IPS-20b (cell line): ENCODE data around the gene RIMBP2.

Source experiments
- H3K27ac ChIP-seq: one replicate; pipeline ENCODE4 v1.5.1; 2013; ENCODE audit warnings: low read length
- H3K27me3 ChIP-seq: 2 replicates; pipeline ENCODE4 v1.6.1; 2013; ENCODE audit warnings: mild to moderate bottlenecking, low read length, inconsistent platforms; ENCODE audit not compliant: insufficient read depth
- H3K36me3 ChIP-seq: 2 replicates; pipeline ENCODE4 v1.6.1; 2013; ENCODE audit warnings: low read depth, mild to moderate bottlenecking, inconsistent platforms, low read length, moderate library complexity; ENCODE audit not compliant: insufficient read depth
- H3K4me1 ChIP-seq: 2 replicates; pipeline ENCODE4 v1.6.1; 2013; ENCODE audit warnings: mild to moderate bottlenecking, control low read depth, inconsistent platforms, low read length, moderate library complexity; ENCODE audit not compliant: insufficient read depth
- H3K4me3 ChIP-seq: 2 replicates; pipeline ENCODE4 v1.5.1; 2013; ENCODE audit warnings: mild to moderate bottlenecking, low read length, inconsistent platforms
- H3K9ac ChIP-seq: 2 replicates; pipeline ENCODE4 v1.6.1; 2013; ENCODE audit warnings: low read depth, mild to moderate bottlenecking, inconsistent platforms, low read length, moderate library complexity
- H3K9me3 ChIP-seq: 2 replicates; pipeline ENCODE4 v1.6.1; 2013; ENCODE audit warnings: mild to moderate bottlenecking, low read depth, low read length, inconsistent platforms; ENCODE audit not compliant: insufficient read depth

The RIMBP2 gene

DNA sequence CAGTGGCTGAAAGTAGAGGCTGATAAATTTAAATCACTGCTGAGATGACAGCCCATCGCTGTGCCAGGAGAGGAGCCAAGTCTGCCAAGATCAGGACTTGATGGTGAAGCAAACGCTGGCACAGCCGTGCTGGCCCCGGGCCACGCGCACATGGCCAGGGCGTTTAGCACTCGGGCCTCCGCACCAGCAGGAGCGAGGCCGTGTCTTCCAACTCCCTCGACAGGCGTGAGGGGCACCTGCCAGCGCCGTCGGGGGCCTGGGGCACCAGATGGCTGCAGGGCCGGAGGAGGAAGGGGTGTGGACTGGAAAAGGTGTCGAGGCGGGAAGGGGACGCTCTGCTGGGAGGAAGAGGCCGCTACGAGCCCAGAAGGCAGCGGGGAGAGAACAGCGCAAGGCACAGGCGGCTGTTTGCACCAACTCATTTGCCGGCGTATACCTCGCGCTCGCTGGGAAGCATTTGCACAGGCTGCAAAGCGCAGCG is 29.5 kb downstream of the RIMBP2 start:
- H3K4me1 ChIP-seq: no peaks in the 10 kb centered on the region
- no peaks in the 10 kb centered on the region for H3K9me3 ChIP-seq
- H3K9ac ChIP-seq: no peak overlapping the region
- H3K27me3 ChIP-seq: peaks cover 5% of the 10 kb centered on the region; the same call in 1 of the 2 replicates
- H3K36me3 ChIP-seq: no peaks in the 10 kb centered on the region
- no peak overlapping the region for H3K27ac ChIP-seq
- H3K4me3 ChIP-seq: no peak overlapping the region

DNA sequence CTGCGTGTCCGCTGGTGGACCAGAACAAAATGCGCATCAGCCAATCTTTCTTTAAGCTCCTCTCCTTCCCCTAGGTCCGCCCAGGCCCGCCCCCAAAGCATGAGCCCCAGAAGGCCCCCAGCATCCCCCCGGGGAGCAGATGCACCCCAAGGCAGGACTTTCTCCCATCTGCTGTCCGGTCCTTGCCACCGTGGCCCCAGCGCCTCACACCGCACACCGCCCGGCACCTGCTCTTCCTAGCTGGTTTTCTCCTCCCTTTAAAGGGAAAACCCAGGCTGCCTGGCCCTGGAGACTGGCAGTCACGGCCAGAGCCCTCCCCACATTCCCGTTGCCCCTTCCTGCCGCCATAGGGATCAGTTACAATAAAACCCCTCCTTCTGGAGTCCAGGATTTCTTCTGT is 30.2 kb downstream of the RIMBP2 start:
- Histone ChIP-seq H3K4me3 (no peak overlapping the region), H3K9ac (no peak overlapping the region), H3K27me3 (peaks cover 5% of the 10 kb centered on the region; the same call in 1 of the 2 replicates), H3K36me3 (no peaks in the 10 kb centered on the region), H3K9me3 (no peaks in the 10 kb centered on the region), H3K4me1 (no peaks in the 10 kb centered on the region), H3K27ac (no peak overlapping the region)

DNA sequence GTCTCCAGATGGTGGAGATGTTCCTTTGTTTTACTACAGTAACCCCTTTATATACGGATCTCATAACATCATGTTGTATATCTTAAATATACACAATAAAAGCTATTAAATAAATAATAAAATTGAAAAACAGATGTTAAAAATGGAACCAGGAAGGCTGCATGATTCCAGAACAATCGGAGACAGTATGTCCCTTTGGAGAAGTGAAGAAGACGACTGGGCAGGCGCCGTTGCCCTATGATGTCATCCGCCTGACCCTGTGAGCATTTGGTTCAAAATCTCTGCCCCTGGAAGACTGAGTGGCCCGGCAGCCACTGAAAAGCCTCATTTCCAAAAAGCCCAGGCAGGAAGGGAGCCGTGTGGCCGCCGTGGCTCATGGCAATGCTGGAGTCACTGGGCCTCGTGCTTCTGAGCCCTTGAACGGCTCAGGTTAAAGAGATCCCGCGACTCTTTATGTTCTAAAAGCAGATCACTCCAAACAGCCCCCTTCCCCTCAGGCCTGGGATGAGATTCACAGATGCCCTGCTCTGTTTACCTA is 30.8 kb downstream of the RIMBP2 start:
- Histone ChIP-seq H3K4me1 (no peaks in the 10 kb centered on the region), H3K27ac (no peak overlapping the region), H3K9me3 (no peaks in the 10 kb centered on the region), H3K9ac (no peak overlapping the region), H3K36me3 (no peaks in the 10 kb centered on the region), H3K27me3 (peaks cover 5% of the 10 kb centered on the region; the same call in 1 of the 2 replicates), H3K4me3 (no peak overlapping the region)

DNA sequence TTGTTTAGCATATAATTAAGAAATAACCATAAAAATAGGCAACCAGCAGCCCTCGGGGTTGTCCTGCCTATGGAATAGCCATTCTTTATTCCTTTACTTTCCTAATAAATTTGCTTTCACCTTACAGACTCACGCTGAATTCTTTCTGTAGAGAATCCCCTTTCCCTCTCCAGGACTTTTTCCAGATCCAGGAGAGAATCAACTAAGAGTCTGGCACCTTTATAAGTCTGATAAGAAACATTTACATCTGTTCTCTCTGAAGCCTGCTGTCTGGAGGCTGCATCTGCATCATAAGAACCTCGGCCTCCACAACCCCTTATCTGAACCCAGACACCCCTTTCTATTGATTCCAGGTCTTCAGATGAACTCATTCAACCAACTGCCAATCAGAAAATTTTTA is 32.3 kb downstream of the RIMBP2 start:
- H3K4me3 ChIP-seq: no peak overlapping the region
- H3K36me3 ChIP-seq: no peaks in the 10 kb centered on the region
- peaks cover 5% of the 10 kb centered on the region; the same call in 1 of the 2 replicates for H3K27me3 ChIP-seq
- no peaks in the 10 kb centered on the region for H3K4me1 ChIP-seq
- no peak overlapping the region for H3K27ac ChIP-seq
- no peak overlapping the region for H3K9ac ChIP-seq
- H3K9me3 ChIP-seq: no peaks in the 10 kb centered on the region

DNA sequence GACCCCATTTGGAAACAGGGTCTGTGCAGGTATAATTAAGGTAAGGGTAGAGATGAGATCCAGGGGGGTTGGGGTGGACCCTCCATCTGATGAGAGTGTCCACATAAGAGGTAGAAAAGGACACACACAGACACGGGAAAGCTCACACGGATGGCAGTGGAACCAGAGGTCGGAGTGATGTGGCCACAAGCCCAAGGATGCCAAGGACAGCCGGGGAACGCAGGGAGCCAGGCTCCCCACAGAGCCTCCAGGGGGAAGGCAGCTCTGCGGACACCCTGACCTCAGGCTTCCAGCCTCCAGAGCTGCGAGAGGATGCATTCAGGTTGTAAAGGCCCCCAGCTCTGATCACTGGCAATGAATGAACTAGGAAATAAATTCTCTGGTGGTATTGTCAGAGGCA is 33.0 kb downstream of the RIMBP2 start:
- no peak overlapping the region for H3K27ac ChIP-seq
- H3K4me3 ChIP-seq: no peak overlapping the region
- peaks cover 5% of the 10 kb centered on the region; the same call in 1 of the 2 replicates for H3K27me3 ChIP-seq
- no peak overlapping the region for H3K9ac ChIP-seq
- H3K4me1 ChIP-seq: no peaks in the 10 kb centered on the region
- no peaks in the 10 kb centered on the region for H3K36me3 ChIP-seq
- H3K9me3 ChIP-seq: no peaks in the 10 kb centered on the region

DNA sequence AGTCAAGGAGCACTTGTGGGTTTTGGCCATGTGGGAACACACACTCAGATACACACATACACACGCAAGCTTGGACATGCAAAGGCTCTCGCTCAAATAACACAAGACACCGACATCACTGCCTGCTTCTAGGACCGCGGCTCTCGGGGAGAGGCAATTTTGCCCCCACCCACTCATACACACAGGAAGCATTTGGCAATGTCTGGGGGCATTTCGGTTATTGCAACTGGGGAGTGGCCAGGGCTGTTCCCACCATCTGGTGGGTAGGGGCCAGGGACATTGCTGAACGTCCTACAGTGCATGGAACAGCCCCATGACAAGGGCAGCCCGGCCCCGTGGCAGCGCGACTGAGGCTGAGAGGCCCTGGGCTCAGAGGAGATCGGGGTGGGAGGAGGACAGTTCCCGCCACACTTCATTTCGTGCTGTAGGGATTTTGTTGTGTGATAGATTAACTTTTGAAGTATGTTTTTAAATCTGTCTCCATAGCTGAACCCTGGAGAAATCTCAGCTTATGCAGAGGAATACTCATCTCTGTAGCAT is 35.6 kb downstream of the RIMBP2 start:
- Histone ChIP-seq H3K27me3 (no peaks in the 10 kb centered on the region), H3K9ac (no peak overlapping the region), H3K4me1 (no peaks in the 10 kb centered on the region), H3K36me3 (no peaks in the 10 kb centered on the region), H3K9me3 (no peaks in the 10 kb centered on the region), H3K27ac (no peak overlapping the region), H3K4me3 (no peak overlapping the region)

DNA sequence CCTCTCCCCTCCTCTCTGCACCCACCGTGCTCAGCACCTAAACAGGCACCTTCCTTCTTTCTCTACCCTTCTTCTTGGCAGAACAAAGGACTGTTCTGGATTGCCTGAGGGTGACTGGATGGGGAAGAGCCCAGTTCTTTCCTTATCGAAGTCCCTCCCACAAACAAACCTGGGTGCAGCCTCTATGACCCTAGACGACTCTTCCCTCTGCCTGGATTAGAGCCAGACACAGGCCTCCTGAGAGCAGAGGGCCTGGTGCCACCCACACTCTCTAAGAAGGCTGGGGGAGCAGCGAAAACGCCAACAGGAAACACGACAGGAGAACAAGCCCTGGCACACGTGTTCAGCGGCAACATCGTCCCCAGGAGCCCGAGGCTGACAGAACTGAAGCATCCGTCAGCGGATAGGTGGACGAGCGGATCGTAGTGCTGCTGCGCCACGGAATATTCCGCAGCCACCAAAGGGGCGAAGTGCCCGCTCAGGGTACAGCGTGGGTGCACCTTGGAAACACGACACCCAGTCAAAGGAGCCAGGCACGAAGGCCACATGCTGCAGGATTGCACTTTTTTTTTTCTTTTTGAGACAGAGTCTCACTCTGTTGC is 38.0 kb downstream of the RIMBP2 start:
- Histone ChIP-seq H3K27ac (no peak overlapping the region), H3K36me3 (no peaks in the 10 kb centered on the region), H3K27me3 (no peaks in the 10 kb centered on the region), H3K4me1 (no peaks in the 10 kb centered on the region), H3K4me3 (no peak overlapping the region), H3K9ac (no peak overlapping the region), H3K9me3 (no peaks in the 10 kb centered on the region)

DNA sequence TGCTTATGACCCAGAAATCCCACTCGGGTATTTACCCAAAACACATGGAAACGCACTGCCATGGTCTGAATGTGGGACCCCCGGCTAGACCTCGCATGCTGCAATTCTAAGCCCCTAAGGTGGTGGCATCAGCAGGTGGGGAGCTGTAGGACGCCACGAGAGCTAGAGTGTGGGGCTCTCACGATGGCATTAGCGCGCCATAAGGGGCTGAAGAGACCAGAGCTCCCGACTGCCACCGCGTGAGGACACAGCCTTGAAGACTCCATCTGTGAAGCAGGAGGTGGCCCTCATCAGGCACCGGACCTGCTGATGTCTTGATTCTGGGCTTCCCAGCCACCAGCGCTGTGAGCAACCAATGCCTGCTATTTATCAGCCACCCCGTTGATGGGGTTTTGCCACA is 40.3 kb downstream of the RIMBP2 start:
- Histone ChIP-seq H3K4me3 (no peak overlapping the region), H3K9me3 (no peaks in the 10 kb centered on the region), H3K36me3 (no peaks in the 10 kb centered on the region), H3K9ac (no peak overlapping the region), H3K4me1 (no peaks in the 10 kb centered on the region), H3K27me3 (no peaks in the 10 kb centered on the region), H3K27ac (no peak overlapping the region)

DNA sequence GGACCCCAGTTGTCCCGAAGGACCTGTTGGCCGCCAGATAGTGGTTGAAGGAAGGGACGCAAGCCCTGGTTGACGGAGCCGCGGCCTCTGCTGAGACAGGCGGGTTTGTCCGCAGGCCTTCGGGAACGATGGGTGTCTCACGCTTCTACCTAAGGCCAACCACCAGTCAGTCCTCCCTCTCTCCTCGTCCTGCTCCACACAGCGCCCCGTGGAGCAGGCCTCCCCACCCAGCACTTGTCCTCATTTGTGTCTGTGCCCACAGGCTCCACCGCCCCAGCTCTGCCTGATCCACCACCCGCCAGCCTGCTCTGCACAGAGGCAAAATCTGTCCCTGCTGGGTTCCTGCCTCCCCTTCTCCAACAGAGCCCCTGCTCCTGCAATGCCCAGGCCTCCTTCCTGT is 41.0 kb downstream of the RIMBP2 start:
- Histone ChIP-seq H3K4me1 (no peaks in the 10 kb centered on the region), H3K36me3 (no peaks in the 10 kb centered on the region), H3K9me3 (no peaks in the 10 kb centered on the region), H3K27ac (no peak overlapping the region), H3K9ac (no peak overlapping the region), H3K4me3 (no peak overlapping the region), H3K27me3 (no peaks in the 10 kb centered on the region)

DNA sequence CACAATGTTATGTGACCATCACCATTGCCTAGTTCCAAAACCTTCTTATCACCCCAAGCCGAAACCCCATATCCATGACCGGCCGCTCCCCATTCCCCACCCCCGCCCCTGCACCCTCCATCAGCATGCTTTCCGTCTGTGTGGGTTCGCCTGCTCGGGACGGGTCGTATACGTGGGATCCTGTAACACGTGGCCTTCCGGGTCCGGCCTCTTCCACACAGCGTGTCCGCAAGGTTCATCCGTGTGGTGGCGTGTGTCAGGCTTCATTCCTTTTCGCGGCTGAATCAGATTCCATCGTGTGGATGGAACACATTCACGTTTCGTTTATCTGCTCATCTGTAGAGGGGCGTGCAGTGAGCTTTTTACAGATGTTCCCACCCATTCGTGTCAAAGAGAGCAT is 41.4 kb downstream of the RIMBP2 start:
- H3K27me3 ChIP-seq: no peaks in the 10 kb centered on the region
- H3K27ac ChIP-seq: no peak overlapping the region
- no peak overlapping the region for H3K9ac ChIP-seq
- H3K4me3 ChIP-seq: no peak overlapping the region
- no peaks in the 10 kb centered on the region for H3K4me1 ChIP-seq
- H3K36me3 ChIP-seq: no peaks in the 10 kb centered on the region
- H3K9me3 ChIP-seq: no peaks in the 10 kb centered on the region

DNA sequence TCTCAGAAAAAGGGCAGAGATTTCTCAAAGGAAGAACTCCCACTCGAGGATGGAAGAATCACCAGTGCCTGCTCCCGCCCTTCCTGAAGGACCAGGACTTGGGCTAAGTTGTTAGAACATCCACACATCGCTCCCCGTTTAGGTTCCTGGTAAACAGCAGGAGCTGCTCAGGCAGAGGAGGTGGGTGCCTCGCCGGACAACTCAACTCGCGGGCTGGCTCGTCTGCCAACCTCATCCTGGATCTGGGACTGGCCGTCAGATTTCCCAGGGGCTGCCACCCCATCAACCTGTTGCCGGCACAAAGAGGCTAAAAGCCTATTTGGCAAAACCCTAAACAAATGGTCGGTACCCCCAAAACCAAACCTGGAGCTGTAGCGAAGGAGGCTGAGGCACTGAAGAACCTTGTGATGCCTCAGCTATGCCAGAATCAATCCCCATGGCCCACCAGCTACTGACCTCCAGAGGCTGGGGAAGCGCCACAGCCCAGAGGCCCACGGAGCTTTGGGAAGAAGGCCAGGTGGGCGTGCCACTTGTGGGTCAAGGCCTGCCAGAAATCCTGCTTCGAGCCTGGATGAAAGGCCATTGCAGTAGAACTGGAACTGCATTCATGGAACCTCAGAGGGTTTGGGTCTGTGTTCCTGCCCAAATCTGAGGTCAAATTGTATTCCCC is 42.9 kb downstream of the RIMBP2 start:
- no peaks in the 10 kb centered on the region for H3K4me1 ChIP-seq

More for the DNA sequence above, 42.9 kb downstream of the RIMBP2 start:
- H3K27ac ChIP-seq: no peak overlapping the region
- H3K36me3 ChIP-seq: no peaks in the 10 kb centered on the region
- H3K4me3 ChIP-seq: no peak overlapping the region
- H3K9ac ChIP-seq: no peak overlapping the region
- no peaks in the 10 kb centered on the region for H3K27me3 ChIP-seq
- peaks cover 2% of the 10 kb centered on the region for H3K9me3 ChIP-seq
